Measurements from ENCODE around the gene WBP1L. TPM values are rescaled to one million over a fixed set of nuclear protein-coding genes. Genes with fewer than 3 reads are reported as not detected.
A peak's percentile ranks its signal among the peaks of the same experiment; 100 is the strongest.

WBP1L gene
- polyA plus RNA-seq, 3 donors = 24.8 to 43.0 (median 38.3) TPM

GRCh38 chr10:102759497-102760210 is 15.9 kb downstream of the WBP1L start:
- no peaks in the 10 kb centered on the region for H3K9me3 ChIP-seq (replicated peaks in 1 of 2; ENCODE audit: control insufficient read depth in 1 of 2, insufficient read depth in 1 of 2, low read length in 2 of 2)
- no peak for DNase-seq
- H3K79me2 ChIP-seq (ENCODE audit: insufficient read depth, low read length) = peaks cover 80% of the 10 kb centered on the region
- no peak for TF ChIP-seq CTCF (IDR thresholded peaks at IDR 0.05)
- intact Hi-C loops (cut with micrococcal nuclease) = loop anchor here in 1 of 2 donors (10.0 kb wide), 1 partner anchor 45 kb away; no protein-coding TSS in a partner anchor
- Mint-ChIP-seq H3K27ac (no peak overlapping the region), H3K4me3 (no peak overlapping the region), H3K4me1 (peaks cover 22% of the 10 kb centered on the region), H3K9me3 (peaks cover 0 to 4% (median 0%) of the 10 kb centered on the region in 7 donors), H3K27me3 (ENCODE audit: low read depth in 3 of 3) (peaks cover 0 to 2% (median 0%) of the 10 kb centered on the region in 3 donors), H3K36me3 (peaks cover 44 to 59% of the 10 kb centered on the region in 2 donors)
- H3K4me1 ChIP-seq (ENCODE audit: control insufficient read depth in 1 of 2, insufficient read depth in 2 of 2, low read length in 2 of 2) = peaks cover 6% of the 10 kb centered on the region in 2 donors
- peaks cover 76% of the 10 kb centered on the region for H4K20me1 ChIP-seq (ENCODE audit: insufficient read depth, low read length)
- 100% methylated on average over 1 of the region's 3 CpGs for WGBS (ENCODE audit: insufficient coverage)
- H3K9ac ChIP-seq (ENCODE audit: insufficient read depth, low read length, poor library complexity, severe bottlenecking) = no peak overlapping the region
- no peak overlapping the region for H3K4me3 ChIP-seq (replicated peaks in 1 of 3; ENCODE audit: low read depth in 2 of 3, low read length in 3 of 3)
- H3K4me2 ChIP-seq (replicated peaks; ENCODE audit: extremely low read depth, low read length, poor library complexity, severe bottlenecking) = no peak overlapping the region
- H2AFZ ChIP-seq (ENCODE audit: insufficient read depth, low read depth, low read length, poor library complexity, severe bottlenecking) = no peak overlapping the region
- no peaks in the 10 kb centered on the region for H3K27me3 ChIP-seq (ENCODE audit: control insufficient read depth in 2 of 2, insufficient read depth in 2 of 2, low read length in 2 of 2)
- peaks cover 13 to 35% of the 10 kb centered on the region in 2 donors for H3K36me3 ChIP-seq (replicated peaks in 1 of 2; ENCODE audit: control insufficient read depth in 1 of 2, insufficient read depth in 2 of 2, low read length in 2 of 2)
- no peak overlapping the region for H3K27ac ChIP-seq (ENCODE audit: low read depth in 1 of 2, low read length in 2 of 2)

- Histone ChIP-seq H3K9ac (ENCODE audit: insufficient read depth, low read length, poor library complexity, severe bottlenecking) (no peak overlapping the region), H3K4me1 (ENCODE audit: control insufficient read depth in 1 of 2, insufficient read depth in 2 of 2, low read length in 2 of 2) (peaks cover 5 to 6% of the 10 kb centered on the region in 2 donors), H3K4me2 (replicated peaks; ENCODE audit: extremely low read depth, low read length, poor library complexity, severe bottlenecking) (no peak overlapping the region), H3K79me2 (ENCODE audit: insufficient read depth, low read length) (peaks cover 73% of the 10 kb centered on the region), H2AFZ (ENCODE audit: insufficient read depth, low read depth, low read length, poor library complexity, severe bottlenecking) (no peak overlapping the region), H4K20me1 (ENCODE audit: insufficient read depth, low read length) (peaks cover 81% of the 10 kb centered on the region), H3K4me3 (replicated peaks in 1 of 3; ENCODE audit: low read depth in 2 of 3, low read length in 3 of 3) (no peak overlapping the region), H3K9me3 (replicated peaks in 1 of 2; ENCODE audit: control insufficient read depth in 1 of 2, insufficient read depth in 1 of 2, low read length in 2 of 2) (no peaks in the 10 kb centered on the region), H3K27ac (ENCODE audit: low read depth in 1 of 2, low read length in 2 of 2) (no peak overlapping the region), H3K36me3 (replicated peaks in 1 of 2; ENCODE audit: control insufficient read depth in 1 of 2, insufficient read depth in 2 of 2, low read length in 2 of 2) (peaks cover 23 to 46% of the 10 kb centered on the region in 2 donors), H3K27me3 (ENCODE audit: control insufficient read depth in 2 of 2, insufficient read depth in 2 of 2, low read length in 2 of 2) (no peaks in the 10 kb centered on the region)
- H3K4me1 Mint-ChIP-seq = peaks cover 17% of the 10 kb centered on the region
- no peak for DNase-seq
- H3K27me3 Mint-ChIP-seq (ENCODE audit: low read depth in 3 of 3) = peaks cover 0 to 2% (median 0%) of the 10 kb centered on the region in 3 donors
- intact Hi-C loops (cut with micrococcal nuclease) = no loop called here
- H3K9me3 Mint-ChIP-seq = peaks cover 0 to 4% (median 0%) of the 10 kb centered on the region in 7 donors
- no peak overlapping the region for H3K4me3 Mint-ChIP-seq
- WGBS (ENCODE audit: insufficient coverage) = no CpG with 5 or more reads among the region's 4 CpGs
- TF ChIP-seq CTCF (IDR thresholded peaks at IDR 0.05) = no peak
- peaks cover 50 to 64% of the 10 kb centered on the region in 2 donors for H3K36me3 Mint-ChIP-seq
- H3K27ac Mint-ChIP-seq = peak overlapping the region in 2 of 7 donors; percentile 10 to 23
These were observed 18.2 kb downstream of the WBP1L start for GRCh38 chr10:102761981-102762380.

Measured in CD14-positive monocyte (primary cell).